MCF 10A (cell line): Measurements from ENCODE around the gene WWTR1. TPM values are rescaled to one million over a fixed set of nuclear protein-coding genes. Genes with fewer than 3 reads are reported as not detected.
A peak's percentile ranks its signal among the peaks of the same experiment; 100 is the strongest.

Experiments
- BruUV-seq: library from RNA; stranded (reverse); fragments of 400-500 nt; replicated peaks from 2 replicates; lab custom pipeline; 2021; lab: Mats Ljungman, UMichigan
- CTCF ChIA-PET: fragments of 300-600 bp; sonication (Branson Sonifier 250); formaldehyde crosslinking; extraction: SDS; loops from one replicate; lab custom pipeline; 2021; ENCODE audit warnings: antibody characterized with exemption, inconsistent platforms; lab: Yijun Ruan, JAX
- POLR2A ChIA-PET: fragments of 300-600, 350-650 bp; sonication (Branson Sonifier 250); formaldehyde crosslinking; extraction: SDS; loops from one replicate; lab custom pipeline; 2020; ENCODE audit warnings: antibody characterized with exemption, inconsistent platforms; lab: Yijun Ruan, JAX
- DNase-seq: peaks from one replicate; pipeline ENCODE4 v3.0.0-alpha.2; 2018; ENCODE audit not compliant: unreplicated experiment
- H3K27ac Mint-ChIP-seq: one replicate; pipeline ENCODE4 v1.8.0; 2022; ENCODE audit warnings: mild to moderate bottlenecking, low read depth, mixed read lengths; ENCODE audit not compliant: unreplicated experiment
- H3K27me3 Mint-ChIP-seq: one replicate; pipeline ENCODE4 v1.8.0; 2022; ENCODE audit warnings: mixed read lengths; ENCODE audit not compliant: insufficient read depth, unreplicated experiment
- H3K36me3 Mint-ChIP-seq: one replicate; pipeline ENCODE4 v1.8.0; 2022; ENCODE audit warnings: mild to moderate bottlenecking, moderate library complexity, mixed read lengths; ENCODE audit not compliant: insufficient read depth, unreplicated experiment
- H3K4me1 Mint-ChIP-seq: one replicate; pipeline ENCODE4 v1.8.0; 2022; ENCODE audit warnings: mixed read lengths; ENCODE audit not compliant: insufficient read depth, unreplicated experiment
- H3K4me3 Mint-ChIP-seq: one replicate; pipeline ENCODE4 v1.8.0; 2022; ENCODE audit warnings: mild to moderate bottlenecking, moderate library complexity, mixed read lengths; ENCODE audit not compliant: unreplicated experiment
- H3K9me3 Mint-ChIP-seq: one replicate; pipeline ENCODE4 v1.8.0; 2022; ENCODE audit warnings: mixed read lengths; ENCODE audit not compliant: unreplicated experiment
- CTCF ChIP-seq: fragments of 200-600 bp; IDR thresholded peaks from one replicate; pipeline ENCODE4 v1.8.0; 2022; ENCODE audit warnings: antibody characterized with exemption, mild to moderate bottlenecking; ENCODE audit not compliant: unreplicated experiment
- intact Hi-C: fragments of 100-400 bp; cut with micrococcal nuclease; formaldehyde crosslinking; loops from 2 replicates; pipeline ENCODE4 v1.14.1; 2022
- total RNA-seq: library from RNA; stranded (reverse); gene quantifications from 2 replicates; pipeline ENCODE4 v1.2.3, GENCODE V29; 2022

The WWTR1 gene
- total RNA-seq, 1 experiment from 2014 or later = 52.9 TPM

DNA sequence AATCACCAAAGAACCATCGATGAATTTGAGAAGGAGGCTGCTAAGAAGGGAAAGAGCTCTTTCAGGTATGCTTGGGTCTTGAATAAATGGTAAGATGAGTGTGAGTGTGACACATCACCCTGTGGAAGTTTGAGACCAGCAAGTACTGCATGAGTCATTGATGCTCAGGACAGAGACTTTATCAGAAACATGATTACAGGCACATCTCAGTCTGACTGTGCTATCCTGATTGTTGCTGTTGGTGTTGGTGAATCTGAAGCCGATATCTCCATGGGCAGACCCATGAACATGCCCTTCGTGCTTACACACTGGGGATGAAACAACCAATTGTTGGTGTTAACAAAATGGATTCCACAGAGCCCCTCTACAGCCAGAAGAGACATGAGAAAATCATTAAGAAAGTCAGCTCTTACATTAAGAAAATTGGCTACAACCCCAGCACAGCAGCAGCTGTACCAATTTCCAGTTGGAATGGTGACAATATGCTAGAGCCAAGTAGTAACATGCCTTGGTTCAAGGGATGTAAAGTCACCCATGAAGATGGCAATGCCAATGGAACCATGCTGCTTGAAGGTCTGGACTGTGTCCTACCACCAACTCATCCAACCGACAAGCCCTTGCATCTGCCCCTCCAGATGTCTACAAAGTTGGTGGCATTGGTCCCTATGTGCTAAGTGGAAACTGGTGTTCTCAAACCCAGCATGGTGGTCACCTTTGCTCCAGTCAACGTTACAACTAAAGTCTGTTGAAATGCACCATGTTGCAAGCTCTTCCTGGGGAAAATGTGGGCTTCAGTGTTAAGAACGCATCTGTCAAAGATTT is 162.9 kb downstream of the WWTR1 start:
- Mint-ChIP-seq H3K36me3 (no peaks in the 10 kb centered on the region), H3K4me3 (no peak overlapping the region), H3K27ac (no peak overlapping the region), H3K27me3 (peaks cover 15% of the 10 kb centered on the region), H3K4me1 (no peaks in the 10 kb centered on the region), H3K9me3 (no peaks in the 10 kb centered on the region)
- intact Hi-C loops = loop anchor here (1.0 to 10.0 kb wide), 3 partner anchors 276 to 390 kb away; no protein-coding TSS in a partner anchor
- POLR2A ChIA-PET = interaction anchor here (0.7 to 1.0 kb wide), 2 partner anchors 34 to 179 kb away, joined by 3 to 4 read pairs; no protein-coding TSS in a partner anchor
- CTCF ChIA-PET = interaction anchor here (0.5 to 3.8 kb wide), 25 partner anchors 9 to 783 kb away, joined by 3 to 20 read pairs (median 4); partner anchors contain the start of genes COMMD2 and TM4SF4
- BruUV-seq = no TSS peak
- TF ChIP-seq CTCF = no peak
- peak; percentile 15 for DNase-seq

DNA sequence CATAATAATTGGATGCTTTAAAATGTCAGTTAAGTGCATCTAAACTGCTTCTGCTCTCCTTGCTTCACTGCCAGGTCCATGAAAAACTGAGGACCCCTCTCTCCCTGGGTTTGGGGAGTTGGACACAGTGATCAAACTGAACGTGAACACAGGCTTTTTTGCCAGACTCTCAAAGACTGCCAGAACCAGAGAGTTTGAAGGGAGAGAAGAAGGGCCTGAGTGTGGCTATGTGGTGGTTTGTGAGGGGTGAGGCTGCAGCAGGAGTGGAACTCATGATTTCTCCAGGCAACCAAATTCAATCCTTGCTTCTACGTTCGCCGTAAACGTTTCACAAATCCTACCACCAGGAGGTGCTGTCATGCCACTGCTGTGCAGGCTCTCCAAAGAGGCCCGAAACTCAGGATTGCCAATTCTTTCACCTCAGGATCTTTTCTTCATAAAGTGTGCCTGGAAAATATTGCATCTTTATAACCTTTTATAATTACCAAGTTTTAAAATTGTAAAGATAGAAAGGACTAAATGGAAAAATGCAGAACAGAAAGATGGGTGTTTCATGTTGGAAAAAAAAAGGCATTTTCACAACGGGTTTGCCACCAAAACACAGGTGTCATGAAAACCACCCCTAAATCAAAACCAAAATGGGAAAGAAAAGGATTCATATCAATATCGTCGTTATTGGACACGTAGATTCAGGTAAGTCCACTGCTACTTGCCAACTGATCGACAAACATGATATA is 163.6 kb downstream of the WWTR1 start:
- BruUV-seq = no TSS peak
- peak; percentile 73 for DNase-seq
- H3K36me3 Mint-ChIP-seq = no peaks in the 10 kb centered on the region
- H3K4me1 Mint-ChIP-seq = no peaks in the 10 kb centered on the region
- H3K27ac Mint-ChIP-seq = no peak overlapping the region
- intact Hi-C loops = loop anchor here (1.0 to 10.0 kb wide), 3 partner anchors 277 to 391 kb away; no protein-coding TSS in a partner anchor
- ChIA-PET POLR2A (interaction anchor here (0.7 to 1.0 kb wide), 2 partner anchors 35 to 178 kb away, joined by 3 to 4 read pairs; no protein-coding TSS in a partner anchor), CTCF (interaction anchor here (0.6 to 3.8 kb wide), 32 partner anchors 8 to 784 kb away, joined by 3 to 20 read pairs (median 4); partner anchors contain the start of genes COMMD2 and TM4SF4)
- H3K27me3 Mint-ChIP-seq = peaks cover 15% of the 10 kb centered on the region
- TF ChIP-seq CTCF = peak; percentile 77
- no peaks in the 10 kb centered on the region for H3K9me3 Mint-ChIP-seq
- no peak overlapping the region for H3K4me3 Mint-ChIP-seq

DNA sequence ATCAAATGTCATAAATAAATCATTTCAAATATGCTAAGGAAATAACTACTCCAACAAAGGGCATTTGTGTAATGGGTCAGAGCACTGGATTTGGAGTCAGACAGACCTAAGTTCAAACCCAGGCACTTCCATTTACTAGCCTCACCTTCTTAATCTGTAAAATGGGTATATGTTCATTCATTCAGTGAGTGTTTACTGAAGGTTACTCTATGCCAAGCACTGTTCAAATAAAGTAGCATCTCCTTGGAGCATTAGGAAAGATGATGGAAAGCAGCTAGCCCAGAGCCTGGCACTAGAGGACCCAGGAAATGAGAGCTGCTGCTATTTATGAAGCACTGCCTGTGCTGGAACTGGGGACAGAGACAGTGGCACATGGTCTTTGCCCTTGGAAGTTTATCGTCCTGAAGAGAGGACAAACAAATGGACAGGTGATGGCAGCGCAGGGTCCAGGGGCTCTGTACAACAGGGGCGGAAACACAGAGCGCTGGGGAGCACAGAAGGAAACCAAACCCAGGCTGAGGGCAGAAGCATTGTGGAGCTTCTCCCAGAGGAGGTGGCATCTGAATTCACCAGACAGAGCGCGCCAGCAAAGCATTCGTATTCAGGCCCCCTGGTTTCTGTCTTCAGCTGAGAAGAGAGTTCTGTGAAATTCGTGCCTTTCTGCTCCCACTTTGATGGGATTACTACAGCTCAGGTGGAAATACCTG is 164.4 kb downstream of the WWTR1 start:
- Mint-ChIP-seq H3K9me3 (no peaks in the 10 kb centered on the region), H3K27ac (no peak overlapping the region), H3K36me3 (no peaks in the 10 kb centered on the region), H3K4me1 (no peaks in the 10 kb centered on the region), H3K4me3 (no peak overlapping the region), H3K27me3 (peaks cover 15% of the 10 kb centered on the region)
- intact Hi-C loops = loop anchor here (1.0 to 10.0 kb wide), 3 partner anchors 278 to 391 kb away; no protein-coding TSS in a partner anchor
- POLR2A ChIA-PET = interaction anchor here (0.6 kb wide), 1 partner anchor 44 kb away, joined by 3 read pairs; no protein-coding TSS in a partner anchor
- no peak for DNase-seq
- BruUV-seq = no TSS peak
- CTCF ChIA-PET = interaction anchor here (0.6 to 2.9 kb wide), 22 partner anchors 9 to 690 kb away, joined by 3 to 20 read pairs (median 4); no protein-coding TSS in a partner anchor
- TF ChIP-seq CTCF = no peak
